Measurements from ENCODE around the gene NLGN4X.

NLGN4X gene

DNA sequence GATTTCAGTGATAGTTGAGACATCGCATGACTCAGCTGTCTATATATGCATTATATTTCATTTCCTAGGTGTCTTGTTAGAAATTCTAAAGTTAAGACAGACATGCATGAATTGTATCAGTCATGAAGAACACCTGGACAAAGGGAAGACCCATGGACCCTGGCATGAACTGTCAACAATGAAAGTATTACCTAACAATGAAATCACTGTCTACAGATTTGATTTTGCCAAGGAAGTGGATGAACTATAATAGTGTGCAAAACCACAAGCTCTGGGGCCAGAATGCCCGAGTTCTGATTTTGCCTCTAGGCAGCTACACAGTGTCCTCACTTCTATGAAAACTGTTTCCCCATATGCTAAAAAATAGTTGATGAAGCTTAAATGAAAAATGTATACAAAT, 386.1 kb downstream of the NLGN4X start:
- DNase-seq, result no peak

Data from inflammatory macrophage treated with lipopolysaccharide for 1 hour (primary cell).